K562 (cell line): Measurements from ENCODE around the gene UNC45A. TPM values are rescaled to one million over a fixed set of nuclear protein-coding genes. Genes with fewer than 3 reads are reported as not detected.

Source experiments
- ATAC-seq: fragments of 200-7000 bp; cut with Tn5 transposase; 3 replicates; pipeline ENCODE4 v1.9.1; 2020; ENCODE audit warnings: moderate library complexity
- BruUV-seq: library from RNA; stranded (reverse); fragments of 400-500 nt; replicated peaks from 2 replicates; lab custom pipeline; 2021; lab: Mats Ljungman, UMichigan
- CTCF ChIA-PET: fragments of 300-600 bp; formaldehyde crosslinking; extraction: SDS; loops from one replicate; lab custom pipeline; 2021; ENCODE audit warnings: low intra/inter-chr PET ratio; lab: Yijun Ruan, JAX
- POLR2A ChIA-PET: fragments of 300-600, 350-650 bp; sonication (Branson Sonifier 250); formaldehyde crosslinking; extraction: SDS; loops from one replicate; lab custom pipeline; 2021; ENCODE audit warnings: antibody characterized with exemption, inconsistent platforms; lab: Yijun Ruan, JAX
- DNase-seq, 4 experiments: peaks; one replicate each; pipeline versions ENCODE4 v3.0.0 to v3.0.0-alpha.2; 2011 to 2018; ENCODE audit warnings: low spot score in 3 of 4, mixed read lengths in 3 of 4; ENCODE audit errors: extremely low read depth in 1 of 4
- FAIRE-seq: peaks from 2 replicates; lab custom pipeline; 2011; peaks lifted over from hg19 to GRCh38; lab: Jason Lieb, UNC
- H2AFZ ChIP-seq: 2 replicates; pipeline ENCODE4 v1.6.0; 2011; ENCODE audit warnings: low read depth, low read length, control low read depth, inconsistent platforms
- H3K27ac ChIP-seq: fragments of 200-600 bp; 3 replicates; pipeline ENCODE4 v1.8.0; 2011; ENCODE audit warnings: low read depth, mild to moderate bottlenecking, control low read depth, inconsistent platforms, low read length, moderate library complexity, mixed read lengths; ENCODE audit errors: extremely low read depth
- H3K27me3 ChIP-seq, 2 experiments: fragments of 300-600 bp in 1 of 2; 2 replicates in 1 of 2; 3 replicates in 1 of 2; pipeline versions ENCODE4 v1.6.0 to v1.8.0; 2011; ENCODE audit warnings: inconsistent platforms in 2 of 2, low read length in 2 of 2, mild to moderate bottlenecking in 1 of 2, mixed read lengths in 1 of 2, moderate library complexity in 1 of 2; ENCODE audit not compliant: control insufficient read depth in 2 of 2, insufficient read depth in 2 of 2
- H3K36me3 ChIP-seq: fragments of 300-600 bp; 3 replicates; pipeline ENCODE4 v1.8.0; 2011; ENCODE audit warnings: mild to moderate bottlenecking, low read length, inconsistent platforms; ENCODE audit not compliant: control insufficient read depth, insufficient read depth
- H3K4me1 ChIP-seq, 2 experiments: fragments of 200-600 bp in 1 of 2; replicated peaks in 1 of 2; 2 replicates in 1 of 2; 3 replicates in 1 of 2; pipeline versions ENCODE4 v1.5.1 to v1.8.0; 2011; ENCODE audit warnings: inconsistent platforms in 2 of 2, low read length in 2 of 2, mild to moderate bottlenecking in 1 of 2, mixed read lengths in 1 of 2, moderate library complexity in 1 of 2; ENCODE audit not compliant: control insufficient read depth in 2 of 2, insufficient read depth in 2 of 2
- H3K4me2 ChIP-seq: 2 replicates; pipeline ENCODE4 v1.6.1; 2011; ENCODE audit warnings: low read length, control low read depth, inconsistent platforms, mixed read lengths; ENCODE audit not compliant: insufficient read depth
- H3K4me3 ChIP-seq: fragments of 200-600 bp; sonication (generic), shearing (Covaris generic); 2 replicates; pipeline ENCODE4 v1.5.1; 2016; ENCODE audit warnings: control low read depth, inconsistent platforms
- H3K79me2 ChIP-seq: fragments of 200-600 bp; 3 replicates; pipeline ENCODE4 v1.8.0; 2011; ENCODE audit warnings: low read length, inconsistent platforms; ENCODE audit not compliant: control insufficient read depth, insufficient read depth
- H3K9ac ChIP-seq, 2 experiments: 2 replicates each; pipeline versions ENCODE4 v1.6.0 to v1.6.1; 2011; ENCODE audit warnings: low read depth in 2 of 2, low read length in 2 of 2, control low read depth in 1 of 2, inconsistent platforms in 1 of 2, mild to moderate bottlenecking in 1 of 2, mixed read lengths in 1 of 2; ENCODE audit not compliant: insufficient read depth in 1 of 2
- H3K9me1 ChIP-seq: one replicate; pipeline ENCODE4 v1.6.0; 2011; ENCODE audit warnings: inconsistent platforms, mild to moderate bottlenecking, low read length, moderate library complexity; ENCODE audit not compliant: control insufficient read depth, insufficient read depth
- H3K9me3 ChIP-seq: replicated peaks from 2 replicates; pipeline ENCODE4 v1.5.1; 2011; ENCODE audit warnings: low read depth, low read length, inconsistent platforms; ENCODE audit not compliant: control insufficient read depth, insufficient read depth
- H4K20me1 ChIP-seq: replicated peaks from 2 replicates; pipeline ENCODE4 v1.6.1; 2011; ENCODE audit warnings: low read length, inconsistent platforms, mixed read lengths; ENCODE audit not compliant: control insufficient read depth, insufficient read depth
- CREB3L1 ChIP-seq: fragments of 450-650 bp; IDR thresholded peaks from 2 replicates; pipeline ENCODE4 v1.6.1; 2014; ENCODE audit warnings: low read depth, mild to moderate bottlenecking, moderate library complexity, borderline replicate concordance
- EZH2 ChIP-seq: IDR thresholded peaks from 2 replicates; pipeline ENCODE4 v1.6.1; 2012; ENCODE audit warnings: low read depth, mild to moderate bottlenecking, inconsistent platforms, low read length, borderline replicate concordance
- HOXB6 ChIP-seq: fragments of 250-450 bp; sonication (Bioruptor Pico); IDR thresholded peaks from 2 replicates; pipeline ENCODE4 v1.5.1; 2022; ENCODE audit warnings: mild to moderate bottlenecking, borderline replicate concordance
- KLF6 ChIP-seq: fragments of 250-450 bp; sonication (Bioruptor Pico); IDR thresholded peaks from 2 replicates; pipeline ENCODE4 v1.4.0; 2020; ENCODE audit warnings: mild to moderate bottlenecking, moderate library complexity, borderline replicate concordance
- SRSF9 ChIP-seq: fragments of 200-400 bp; formaldehyde crosslinking; IDR thresholded peaks from 2 replicates; pipeline ENCODE4 v1.6.1; 2017; ENCODE audit warnings: low read depth, low read length, borderline replicate concordance
- ZBTB40 ChIP-seq, 2 experiments: fragments of 450-650 bp in 1 of 2; sonication (generic) in 1 of 2; formaldehyde crosslinking in 1 of 2; IDR thresholded peaks; 2 replicates each; pipeline versions ENCODE4 v1.7.1 to v1.9.0; 2016 to 2022; ENCODE audit warnings: inconsistent platforms in 1 of 2, mild to moderate bottlenecking in 1 of 2, missing genetic modification reagents in 1 of 2
- WGBS: fragments of 100-300 bp; shearing (Covaris generic); methylation state at CpG from one replicate; pipeline ENCODE4 v1.1.6; 2016; ENCODE audit warnings: low coverage, mixed read lengths; ENCODE audit not compliant: insufficient coverage; ENCODE audit errors: missing lambda C conversion rate; 5-methylcytosine and 5-hydroxymethylcytosine counted together
- in situ Hi-C: fragments of 300-500 bp; cut with MboI; formaldehyde crosslinking; loops from 4 replicates; pipeline ENCODE4 v1.15.0; 2018; ENCODE audit warnings: inconsistent platforms, mixed read lengths
- intact Hi-C: fragments of 100-400 bp; cut with micrococcal nuclease; formaldehyde crosslinking; loops from 2 replicates; pipeline ENCODE4 v1.14.2; 2022
- polyA plus RNA-seq, 8 experiments: library from polyadenylated mRNA; depleted of rRNA in 4 of 8; stranded (reverse) in 5 of 8; unstranded in 3 of 8; fragments of >200 nt; fragmentation: Nextera tagmentation in 2 of 8; fragmentation: Illumina TruSeq in 1 of 8; extraction: Ambion mirVana in 2 of 8; extraction: Trizol in 1 of 8; gene quantifications; 2 replicates each; pipeline versions ENCODE4 v1.2.1 to v1.2.3, GENCODE V29; 2011 to 2014; ENCODE audit warnings: inconsistent platforms in 1 of 8, missing spikeins in 1 of 8
- total RNA-seq, 7 experiments: library from RNA; depleted of rRNA in 6 of 7; stranded (reverse); fragments of >200 nt in 6 of 7; fragmentation: Illumina TruSeq in 2 of 7; extraction: Trizol in 2 of 7; gene quantifications; 2 replicates each; pipeline versions ENCODE4 v1.2.1 to v1.2.3, GENCODE V29; 2011 to 2021; ENCODE audit warnings: low replicate concordance in 1 of 7
- TF ChIP-seq, protein P1 (sequence below): fragments of 250-450 bp; sonication (Bioruptor Pico); IDR thresholded peaks from 2 replicates; pipeline ENCODE4 v1.5.0; 2021

The UNC45A gene
- total and polyA plus RNA-seq, 9 of the 15 experiments (the other 6 are each of a cell fraction or from before 2014, with no cell fraction given), result 22.4 to 79.3 (median 43.7) TPM

GRCh38 chr15:90981681-90982080, 46.6 kb downstream of the UNC45A start:
- Histone ChIP-seq H3K27me3 (no peaks in the 10 kb centered on the region), H4K20me1 (no peaks in the 10 kb centered on the region; the same call in 1 of the 2 replicates), H3K27ac (no peak overlapping the region), H3K4me2 (no peak overlapping the region), H3K4me1 (no peaks in the 10 kb centered on the region), H3K9ac (no peak overlapping the region), H3K36me3 (peaks cover 91% of the 10 kb centered on the region), H3K9me3 (no peaks in the 10 kb centered on the region), H3K4me3 (no peak overlapping the region), H3K9me1 (no peaks in the 10 kb centered on the region), H2AFZ (no peak overlapping the region), H3K79me2 (peaks cover 42% of the 10 kb centered on the region)
- intact Hi-C loops (no loop called here), in situ Hi-C loops (no loop called here)
- no peak for ATAC-seq
- 89% methylated on average over 5 of the region's 6 CpGs for WGBS
- CTCF ChIA-PET, result no interaction called here
- no peak for DNase-seq
- BruUV-seq, result no TSS peak
- no peak for FAIRE-seq
- POLR2A ChIA-PET, result interaction anchor here (0.6 to 8.7 kb wide), 9 partner anchors 6 to 29 kb away, joined by 3 to 65 read pairs (median 4); no protein-coding TSS in a partner anchor
- TF ChIP-seq CREB3L1 (no peak), EZH2 (no peak), KLF6 (CRISPR knock-in tag) (no peak), HOXB6 (no peak), SRSF9 (no peak), ZBTB40 (IDR thresholded peaks at IDR 0.05) (no peak), ZBTB40 (CRISPR knock-in tag; IDR thresholded peaks at IDR 0.05) (no peak)
- TF ChIP-seq, protein P1, sequence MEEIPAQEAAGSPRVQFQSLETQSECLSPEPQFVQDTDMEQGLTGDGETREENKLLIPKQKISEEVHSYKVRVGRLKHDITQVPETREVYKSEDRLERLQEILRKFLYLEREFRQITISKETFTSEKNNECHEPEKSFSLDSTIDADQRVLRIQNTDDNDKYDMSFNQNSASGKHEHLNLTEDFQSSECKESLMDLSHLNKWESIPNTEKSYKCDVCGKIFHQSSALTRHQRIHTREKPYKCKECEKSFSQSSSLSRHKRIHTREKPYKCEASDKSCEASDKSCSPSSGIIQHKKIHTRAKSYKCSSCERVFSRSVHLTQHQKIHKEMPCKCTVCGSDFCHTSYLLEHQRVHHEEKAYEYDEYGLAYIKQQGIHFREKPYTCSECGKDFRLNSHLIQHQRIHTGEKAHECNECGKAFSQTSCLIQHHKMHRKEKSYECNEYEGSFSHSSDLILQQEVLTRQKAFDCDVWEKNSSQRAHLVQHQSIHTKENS (CRISPR knock-in tag), result no peak
